WTC11 (cell line): ENCODE results near the gene TSC22D3. TPM values are rescaled to one million over a fixed set of nuclear protein-coding genes. Genes with fewer than 3 reads are reported as not detected.

Source experiments
- ATAC-seq: fragments of 200-7000 bp; cut with Tn5 transposase; 2 replicates; pipeline ENCODE4 v1.10.0; 2021; ENCODE audit warnings: mild to moderate bottlenecking, moderate library complexity
- CTCF ChIA-PET: fragments of 300-600 bp; sonication (Branson Sonifier 250); formaldehyde crosslinking; loops from one replicate; lab custom pipeline; 2021; ENCODE audit warnings: antibody characterized with exemption; lab: Charles Lee
- POLR2A ChIA-PET: fragments of 350-600 bp; sonication (Branson Sonifier 250); formaldehyde crosslinking; loops from one replicate; lab custom pipeline; 2021; ENCODE audit warnings: antibody characterized with exemption; lab: Charles Lee
- DNase-seq: peaks from one replicate; pipeline ENCODE4 v3.0.0; 2021; ENCODE audit warnings: low spot score
- H3K27ac Mint-ChIP-seq: 2 replicates; pipeline ENCODE4 v1.8.0; 2021; ENCODE audit warnings: mixed read lengths
- H3K27me3 Mint-ChIP-seq: 2 replicates; pipeline ENCODE4 v1.8.0; 2021; ENCODE audit warnings: low read depth, mild to moderate bottlenecking, moderate library complexity, mixed read lengths
- H3K36me3 Mint-ChIP-seq: 2 replicates; pipeline ENCODE4 v1.8.0; 2021; ENCODE audit warnings: mixed read lengths
- H3K4me1 Mint-ChIP-seq: 2 replicates; pipeline ENCODE4 v1.8.0; 2022; ENCODE audit warnings: mixed read lengths
- H3K4me3 Mint-ChIP-seq: 2 replicates; pipeline ENCODE4 v1.8.0; 2021; ENCODE audit warnings: mild to moderate bottlenecking, moderate library complexity, mixed read lengths
- H3K9me3 Mint-ChIP-seq: 2 replicates; pipeline ENCODE4 v1.8.0; 2021; ENCODE audit warnings: mixed read lengths
- EMX1 ChIP-seq: fragments of 250-450 bp; sonication (Bioruptor Pico); IDR thresholded peaks from 2 replicates; pipeline ENCODE4 v1.8.0; 2021; ENCODE audit warnings: mild to moderate bottlenecking
- FOXP4 ChIP-seq: sonication (generic); formaldehyde crosslinking; IDR thresholded peaks from 2 replicates; pipeline ENCODE4 v1.8.0; 2022; ENCODE audit warnings: mild to moderate bottlenecking, missing genetic modification reagents
- HMGXB4 ChIP-seq: sonication (generic); formaldehyde crosslinking; IDR thresholded peaks from 2 replicates; pipeline ENCODE4 v1.8.1; 2023; ENCODE audit warnings: mild to moderate bottlenecking, moderate library complexity, missing genetic modification reagents
- JUN ChIP-seq: sonication (generic); formaldehyde crosslinking; IDR thresholded peaks from 2 replicates; pipeline ENCODE4 v1.8.0; 2023; ENCODE audit warnings: mild to moderate bottlenecking, missing genetic modification reagents
- MAX ChIP-seq: sonication (generic); formaldehyde crosslinking; IDR thresholded peaks from 2 replicates; pipeline ENCODE4 v1.8.0; 2022; ENCODE audit warnings: mild to moderate bottlenecking, missing genetic modification reagents
- NR1H2 ChIP-seq: sonication (generic); formaldehyde crosslinking; IDR thresholded peaks from 2 replicates; pipeline ENCODE4 v1.9.0; 2021; ENCODE audit warnings: mild to moderate bottlenecking, moderate library complexity, missing genetic modification reagents
- NR2C2 ChIP-seq: sonication (generic); formaldehyde crosslinking; IDR thresholded peaks from 2 replicates; pipeline ENCODE4 v1.8.0; 2022; ENCODE audit warnings: mild to moderate bottlenecking, missing genetic modification reagents
- TCF7 ChIP-seq: sonication (generic); formaldehyde crosslinking; IDR thresholded peaks from 2 replicates; pipeline ENCODE4 v1.8.0; 2022; ENCODE audit warnings: mild to moderate bottlenecking, low read depth, missing genetic modification reagents, moderate library complexity
- TEAD4 ChIP-seq: sonication (generic); formaldehyde crosslinking; IDR thresholded peaks from 2 replicates; pipeline ENCODE4 v1.8.0; 2022; ENCODE audit warnings: mild to moderate bottlenecking, missing genetic modification reagents
- ZNF138 ChIP-seq: sonication (generic); formaldehyde crosslinking; conservative IDR thresholded peaks from 2 replicates; pipeline ENCODE4 v1.8.1; 2022; ENCODE audit warnings: mild to moderate bottlenecking, moderate library complexity, missing genetic modification reagents
- ZNF396 ChIP-seq: fragments of 250-450 bp; sonication (Bioruptor Pico); IDR thresholded peaks from 2 replicates; pipeline ENCODE4 v1.8.0; 2021; ENCODE audit warnings: mild to moderate bottlenecking, moderate library complexity, borderline replicate concordance
- ZNF423 ChIP-seq: fragments of 250-450 bp; sonication (Bioruptor Pico); IDR thresholded peaks from 2 replicates; pipeline ENCODE4 v2.1.2; 2022; ENCODE audit warnings: mild to moderate bottlenecking, moderate library complexity
- total RNA-seq: library from RNA; stranded (reverse); gene quantifications from 3 replicates; pipeline ENCODE4 v1.2.3, GENCODE V29; 2021
- TF ChIP-seq, protein P1 (sequence below): sonication (generic); formaldehyde crosslinking; IDR thresholded peaks from 2 replicates; pipeline ENCODE4 v1.8.1; 2022; ENCODE audit warnings: low read depth, mild to moderate bottlenecking, moderate library complexity, missing genetic modification reagents, borderline replicate concordance
- TF ChIP-seq, protein P2 (sequence below): fragments of 250-450 bp; sonication (Bioruptor Pico); IDR thresholded peaks from 2 replicates; pipeline ENCODE4 v1.8.0; 2021; ENCODE audit warnings: mild to moderate bottlenecking
- TF ChIP-seq, protein P3 (sequence below): sonication (generic); formaldehyde crosslinking; IDR thresholded peaks from 2 replicates; pipeline ENCODE4 v1.8.0; 2022; ENCODE audit warnings: mild to moderate bottlenecking, missing genetic modification reagents
- TF ChIP-seq, protein P4 (sequence below): fragments of 250-450 bp; sonication (Bioruptor Pico); IDR thresholded peaks from 2 replicates; pipeline ENCODE4 v1.9.0; 2021; ENCODE audit warnings: mild to moderate bottlenecking
- TF ChIP-seq, protein P5 (sequence below): sonication (generic); formaldehyde crosslinking; IDR thresholded peaks from 2 replicates; pipeline ENCODE4 v1.8.1; 2023; ENCODE audit warnings: mild to moderate bottlenecking, missing genetic modification reagents, moderate library complexity

The TSC22D3 gene
- total RNA-seq, 1 experiment from 2014 or later = 15.7 TPM

GRCh38 chrX:107721966-107722707 lies 53.5 kb downstream of the TSC22D3 start:
- Mint-ChIP-seq H3K4me1 (peaks cover 40% of the 10 kb centered on the region), H3K27me3 (no peaks in the 10 kb centered on the region), H3K9me3 (no peaks in the 10 kb centered on the region), H3K27ac (no peak overlapping the region), H3K36me3 (no peaks in the 10 kb centered on the region), H3K4me3 (no peak overlapping the region)
- ChIA-PET CTCF (no interaction called here), POLR2A (no interaction called here)
- DNase-seq (no peak), ATAC-seq (no peak)
- no peak for TF ChIP-seq NR1H2 (CRISPR knock-in tag)
- no peak for TF ChIP-seq ZNF423
- TF ChIP-seq FOXP4 (CRISPR knock-in tag) = no peak
- TF ChIP-seq TCF7 (CRISPR knock-in tag) = no peak
- TF ChIP-seq EMX1 (CRISPR knock-in tag) = no peak
- no peak for TF ChIP-seq ZNF138 (CRISPR knock-in tag)
- TF ChIP-seq, protein P1, sequence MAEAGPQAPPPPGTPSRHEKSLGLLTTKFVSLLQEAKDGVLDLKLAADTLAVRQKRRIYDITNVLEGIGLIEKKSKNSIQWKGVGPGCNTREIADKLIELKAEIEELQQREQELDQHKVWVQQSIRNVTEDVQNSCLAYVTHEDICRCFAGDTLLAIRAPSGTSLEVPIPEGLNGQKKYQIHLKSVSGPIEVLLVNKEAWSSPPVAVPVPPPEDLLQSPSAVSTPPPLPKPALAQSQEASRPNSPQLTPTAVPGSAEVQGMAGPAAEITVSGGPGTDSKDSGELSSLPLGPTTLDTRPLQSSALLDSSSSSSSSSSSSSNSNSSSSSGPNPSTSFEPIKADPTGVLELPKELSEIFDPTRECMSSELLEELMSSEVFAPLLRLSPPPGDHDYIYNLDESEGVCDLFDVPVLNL (CRISPR knock-in tag) = no peak
- no peak for TF ChIP-seq ZNF396 (CRISPR knock-in tag)
- no peak for TF ChIP-seq TEAD4
- TF ChIP-seq, all 79 proteins: peak for 0

GRCh38 chrX:107721318-107721717 lies 54.3 kb downstream of the TSC22D3 start:
- Mint-ChIP-seq H3K4me3 (no peak overlapping the region), H3K4me1 (peaks cover 38% of the 10 kb centered on the region), H3K27me3 (no peaks in the 10 kb centered on the region), H3K36me3 (no peaks in the 10 kb centered on the region), H3K27ac (no peak overlapping the region; the same call in 1 of the 2 replicates), H3K9me3 (no peaks in the 10 kb centered on the region)
- DNase-seq (no peak), ATAC-seq (no peak)
- POLR2A ChIA-PET = no interaction called here
- CTCF ChIA-PET = no interaction called here
- TF ChIP-seq JUN (CRISPR knock-in tag) (no peak), HMGXB4 (CRISPR knock-in tag) (no peak), FOXP4 (CRISPR knock-in tag) (no peak), ZNF423 (no peak), NR2C2 (CRISPR knock-in tag) (no peak), MAX (CRISPR knock-in tag) (no peak)
- TF ChIP-seq, protein P2, sequence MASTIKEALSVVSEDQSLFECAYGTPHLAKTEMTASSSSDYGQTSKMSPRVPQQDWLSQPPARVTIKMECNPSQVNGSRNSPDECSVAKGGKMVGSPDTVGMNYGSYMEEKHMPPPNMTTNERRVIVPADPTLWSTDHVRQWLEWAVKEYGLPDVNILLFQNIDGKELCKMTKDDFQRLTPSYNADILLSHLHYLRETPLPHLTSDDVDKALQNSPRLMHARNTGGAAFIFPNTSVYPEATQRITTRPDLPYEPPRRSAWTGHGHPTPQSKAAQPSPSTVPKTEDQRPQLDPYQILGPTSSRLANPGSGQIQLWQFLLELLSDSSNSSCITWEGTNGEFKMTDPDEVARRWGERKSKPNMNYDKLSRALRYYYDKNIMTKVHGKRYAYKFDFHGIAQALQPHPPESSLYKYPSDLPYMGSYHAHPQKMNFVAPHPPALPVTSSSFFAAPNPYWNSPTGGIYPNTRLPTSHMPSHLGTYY (CRISPR knock-in tag) = no peak
- TF ChIP-seq, protein P3, sequence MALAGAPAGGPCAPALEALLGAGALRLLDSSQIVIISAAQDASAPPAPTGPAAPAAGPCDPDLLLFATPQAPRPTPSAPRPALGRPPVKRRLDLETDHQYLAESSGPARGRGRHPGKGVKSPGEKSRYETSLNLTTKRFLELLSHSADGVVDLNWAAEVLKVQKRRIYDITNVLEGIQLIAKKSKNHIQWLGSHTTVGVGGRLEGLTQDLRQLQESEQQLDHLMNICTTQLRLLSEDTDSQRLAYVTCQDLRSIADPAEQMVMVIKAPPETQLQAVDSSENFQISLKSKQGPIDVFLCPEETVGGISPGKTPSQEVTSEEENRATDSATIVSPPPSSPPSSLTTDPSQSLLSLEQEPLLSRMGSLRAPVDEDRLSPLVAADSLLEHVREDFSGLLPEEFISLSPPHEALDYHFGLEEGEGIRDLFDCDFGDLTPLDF (CRISPR knock-in tag) = no peak
- TF ChIP-seq, protein P4, sequence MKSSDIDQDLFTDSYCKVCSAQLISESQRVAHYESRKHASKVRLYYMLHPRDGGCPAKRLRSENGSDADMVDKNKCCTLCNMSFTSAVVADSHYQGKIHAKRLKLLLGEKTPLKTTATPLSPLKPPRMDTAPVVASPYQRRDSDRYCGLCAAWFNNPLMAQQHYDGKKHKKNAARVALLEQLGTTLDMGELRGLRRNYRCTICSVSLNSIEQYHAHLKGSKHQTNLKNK (CRISPR knock-in tag) = no peak
- TF ChIP-seq, protein P5, sequence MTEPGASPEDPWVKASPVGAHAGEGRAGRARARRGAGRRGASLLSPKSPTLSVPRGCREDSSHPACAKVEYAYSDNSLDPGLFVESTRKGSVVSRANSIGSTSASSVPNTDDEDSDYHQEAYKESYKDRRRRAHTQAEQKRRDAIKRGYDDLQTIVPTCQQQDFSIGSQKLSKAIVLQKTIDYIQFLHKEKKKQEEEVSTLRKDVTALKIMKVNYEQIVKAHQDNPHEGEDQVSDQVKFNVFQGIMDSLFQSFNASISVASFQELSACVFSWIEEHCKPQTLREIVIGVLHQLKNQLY = no peak
